Fibroblast of villous mesenchyme (primary cell): ENCODE data around the gene CNTNAP2. TPM values are rescaled to one million over a fixed set of nuclear protein-coding genes. Genes with fewer than 3 reads are reported as not detected.

ENCODE experiments used
- DNase-seq: peaks from one replicate; pipeline ENCODE4 v3.0.0-alpha.2; 2010; ENCODE audit warnings: low read depth
- H3K4me3 ChIP-seq: 2 replicates; pipeline ENCODE4 v1.5.1; 2011; ENCODE audit warnings: low read depth, mild to moderate bottlenecking, low read length
- total RNA-seq: library from RNA; depleted of rRNA; stranded (reverse); fragments of >200 nt; gene quantifications from 2 replicates; pipeline ENCODE4 v1.2.3, GENCODE V29; 2012
- TF ChIP-seq, protein P1 (sequence below): IDR thresholded peaks from 2 replicates; pipeline ENCODE4 v1.5.1; 2012; ENCODE audit warnings: low read depth, mild to moderate bottlenecking, low read length; ENCODE audit not compliant: insufficient read depth

CNTNAP2 gene
- total RNA-seq, 1 donor = not detected

DNA sequence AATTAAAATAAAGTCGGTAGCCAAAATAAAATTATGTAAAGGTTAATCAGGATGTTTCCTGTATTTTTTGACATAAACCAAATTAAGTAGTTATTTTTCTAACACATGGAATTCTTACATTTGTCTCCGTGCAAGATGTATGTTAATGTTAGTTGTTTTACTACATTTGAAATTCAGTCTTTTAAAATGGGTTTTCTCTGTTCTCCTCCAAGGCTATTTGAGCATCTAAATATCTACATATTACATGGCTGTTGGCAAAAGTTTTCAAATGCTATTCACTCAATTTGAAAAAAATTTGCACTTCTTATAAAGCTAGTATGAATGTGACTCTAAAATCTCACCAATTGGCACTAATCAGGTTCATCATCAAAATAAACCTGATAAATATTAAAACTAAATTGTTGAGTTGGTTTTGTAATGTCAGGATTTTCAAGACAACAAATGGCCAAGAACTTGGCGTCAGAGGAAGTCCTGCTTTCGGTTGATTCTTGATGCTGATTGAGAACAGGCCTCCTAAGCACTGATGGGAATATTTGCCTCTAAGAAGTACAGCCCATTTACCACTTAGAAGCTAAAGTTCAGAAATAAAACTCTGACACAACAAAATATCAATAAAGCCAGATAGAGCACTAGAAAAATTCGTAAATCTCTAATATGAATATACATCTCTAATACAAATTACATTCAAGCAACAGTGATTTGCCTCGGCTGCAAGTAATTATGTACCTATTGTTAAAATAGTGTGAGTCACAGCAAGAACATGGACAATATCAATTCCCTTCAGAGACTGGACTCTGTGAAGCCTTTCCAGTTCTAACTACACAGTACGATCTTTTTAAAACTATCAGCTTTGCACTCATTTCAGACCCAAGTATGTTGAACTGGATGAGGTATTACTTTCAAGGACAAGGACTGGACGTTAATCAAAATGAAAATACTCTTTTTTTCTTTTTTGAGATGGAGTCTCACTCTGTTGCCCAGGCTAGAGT lies 1740.8 kb downstream of the CNTNAP2 start:
- TF ChIP-seq, protein P1, sequence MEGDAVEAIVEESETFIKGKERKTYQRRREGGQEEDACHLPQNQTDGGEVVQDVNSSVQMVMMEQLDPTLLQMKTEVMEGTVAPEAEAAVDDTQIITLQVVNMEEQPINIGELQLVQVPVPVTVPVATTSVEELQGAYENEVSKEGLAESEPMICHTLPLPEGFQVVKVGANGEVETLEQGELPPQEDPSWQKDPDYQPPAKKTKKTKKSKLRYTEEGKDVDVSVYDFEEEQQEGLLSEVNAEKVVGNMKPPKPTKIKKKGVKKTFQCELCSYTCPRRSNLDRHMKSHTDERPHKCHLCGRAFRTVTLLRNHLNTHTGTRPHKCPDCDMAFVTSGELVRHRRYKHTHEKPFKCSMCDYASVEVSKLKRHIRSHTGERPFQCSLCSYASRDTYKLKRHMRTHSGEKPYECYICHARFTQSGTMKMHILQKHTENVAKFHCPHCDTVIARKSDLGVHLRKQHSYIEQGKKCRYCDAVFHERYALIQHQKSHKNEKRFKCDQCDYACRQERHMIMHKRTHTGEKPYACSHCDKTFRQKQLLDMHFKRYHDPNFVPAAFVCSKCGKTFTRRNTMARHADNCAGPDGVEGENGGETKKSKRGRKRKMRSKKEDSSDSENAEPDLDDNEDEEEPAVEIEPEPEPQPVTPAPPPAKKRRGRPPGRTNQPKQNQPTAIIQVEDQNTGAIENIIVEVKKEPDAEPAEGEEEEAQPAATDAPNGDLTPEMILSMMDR = no peak
- DNase-seq = no peak
- no peak overlapping the region for H3K4me3 ChIP-seq

- DNase-seq = no peak
Observed at GRCh38 chr7:147858421-147858820, 1741.8 kb downstream of the CNTNAP2 start.

GRCh38 chr7:147859033-147859432 lies 1742.4 kb downstream of the CNTNAP2 start:
- DNase-seq = no peak
- TF ChIP-seq, protein P1 = no peak
- no peak overlapping the region for H3K4me3 ChIP-seq

More at GRCh38 chr7:147858421-147858820, 1741.8 kb downstream of the CNTNAP2 start:
- no peak overlapping the region for H3K4me3 ChIP-seq
- TF ChIP-seq, protein P1 = no peak

GRCh38 chr7:147859486-147859885 lies 1742.9 kb downstream of the CNTNAP2 start:
- TF ChIP-seq, protein P1 = no peak
- no peak for DNase-seq
- H3K4me3 ChIP-seq = no peak overlapping the region

DNA sequence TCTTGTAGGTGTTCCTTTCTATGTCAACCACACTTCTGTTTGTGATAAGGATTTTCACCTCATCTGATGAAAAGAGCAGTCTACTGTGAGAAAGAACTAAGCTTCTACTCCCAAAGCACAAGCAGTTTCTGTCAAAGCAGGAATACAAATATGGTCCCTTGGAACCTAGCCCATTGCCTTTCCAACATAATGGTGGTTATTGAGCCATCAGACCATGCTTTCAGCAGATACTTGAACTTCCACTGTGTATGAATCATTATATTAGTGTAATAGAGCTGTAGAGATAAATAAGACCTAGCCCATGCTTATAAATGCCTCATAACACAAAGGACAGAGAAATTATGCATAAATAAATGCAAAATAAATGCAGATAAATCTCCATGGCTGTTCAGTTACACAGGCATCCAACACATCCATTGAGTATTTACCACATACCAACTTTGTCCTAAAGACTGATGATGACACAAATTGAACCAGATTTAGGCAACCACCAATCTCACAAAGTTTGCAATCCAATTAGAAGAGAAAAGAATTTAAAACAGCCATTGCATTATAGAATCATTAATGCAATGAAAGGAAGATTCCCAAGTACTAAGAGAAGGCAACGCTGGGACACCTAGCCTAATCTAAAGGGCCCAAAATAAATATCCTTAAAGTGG lies 1744.6 kb downstream of the CNTNAP2 start:
- no peak overlapping the region for H3K4me3 ChIP-seq
- TF ChIP-seq, protein P1 = no peak
- DNase-seq = no peak

DNA sequence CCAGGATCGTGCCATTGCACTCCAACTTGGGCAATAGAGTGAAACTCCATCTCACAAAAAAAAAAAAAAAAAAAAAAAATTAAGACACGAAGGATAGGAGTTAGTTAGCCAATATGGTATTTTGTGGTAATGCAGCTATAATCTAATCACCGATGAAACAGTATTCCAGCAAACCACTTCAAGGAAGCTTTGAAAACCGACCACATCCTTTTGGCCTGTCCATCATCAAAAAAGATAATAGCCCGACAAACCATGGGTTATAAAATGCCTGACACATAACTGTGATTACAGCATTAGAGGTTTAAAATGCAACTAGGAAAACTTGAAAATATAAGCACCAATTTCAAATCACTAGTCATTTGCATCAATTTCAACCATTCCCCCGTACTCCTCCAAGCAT lies 1745.3 kb downstream of the CNTNAP2 start:
- H3K4me3 ChIP-seq = no peak overlapping the region
- no peak for DNase-seq
- TF ChIP-seq, protein P1 = no peak
